ENCODE measurements around the gene BRSK2.
"Not testable (repeated sequence)": the region's sequence is repeated elsewhere in the genome, so short reads cannot be mapped to it uniquely, and the experiment has no call there.

The BRSK2 gene
- 0.49 to 1.9 (median 0.76) reads per million in 4 experiments for total RNA-seq

- no peak for DNase-seq
Measured at GRCh38 chr11:1389932-1390568, at the start of gene BRSK2. Gene BRSK2 (plus strand): TSS chr11:1389934. CDS start chr11:1390285, 351 bp downstream.

- DNase-seq = no peak
Measured at GRCh38 chr11:1340111-1340510, 49.6 kb upstream of the BRSK2 start.

GRCh38 chr11:1341226-1341625 lies 48.5 kb upstream of the BRSK2 start:
- not testable (repeated sequence) for DNase-seq

- no peak for DNase-seq
Measured at GRCh38 chr11:1341928-1342524, 47.7 kb upstream of the BRSK2 start.

- DNase-seq = no peak
Measured at GRCh38 chr11:1342946-1343345, 46.8 kb upstream of the BRSK2 start.

GRCh38 chr11:1343391-1344055 lies 46.2 kb upstream of the BRSK2 start:
- DNase-seq = no peak

GRCh38 chr11:1344056-1344635 lies 45.6 kb upstream of the BRSK2 start:
- DNase-seq = no peak

GRCh38 chr11:1345737-1346513 lies 43.8 kb upstream of the BRSK2 start:
- DNase-seq = no peak

- DNase-seq = no peak
Measured at GRCh38 chr11:1346669-1347390, 42.9 kb upstream of the BRSK2 start.

GRCh38 chr11:1347411-1347999 lies 42.2 kb upstream of the BRSK2 start:
- DNase-seq = not testable (repeated sequence)

GRCh38 chr11:1348146-1348795 lies 41.5 kb upstream of the BRSK2 start:
- DNase-seq = no peak

GRCh38 chr11:1348796-1349326 lies 40.9 kb upstream of the BRSK2 start:
- DNase-seq = no peak

- no peak for DNase-seq
Measured at GRCh38 chr11:1349327-1350041, 40.2 kb upstream of the BRSK2 start.

- DNase-seq = no peak
Measured at GRCh38 chr11:1350086-1350725, 39.5 kb upstream of the BRSK2 start.

- DNase-seq = no peak
Measured at GRCh38 chr11:1351278-1351937, 38.3 kb upstream of the BRSK2 start.

GRCh38 chr11:1352696-1353382 lies 36.9 kb upstream of the BRSK2 start:
- DNase-seq = no peak

- DNase-seq = no peak
Measured at GRCh38 chr11:1353383-1354124, 36.2 kb upstream of the BRSK2 start.
